Transverse colon (tissue), 3 donors: Measurements from ENCODE around the gene HTR3B.

Experiments used
- EP300 ChIP-seq: sonication (generic); formaldehyde crosslinking; IDR thresholded peaks from one replicate; pipeline ENCODE4 v1.6.1; 2017; ENCODE audit warnings: antibody characterized with exemption, low read depth
- POLR2A ChIP-seq: fragments of 450-650 bp; IDR thresholded peaks from one replicate; pipeline ENCODE4 v1.6.1; 2016; ENCODE audit warnings: antibody characterized with exemption, mild to moderate bottlenecking, moderate library complexity
- TF ChIP-seq, protein P1 (sequence below), 5 experiments: fragments of 200-600 bp in 3 of 5; fragments of 450-650 bp in 2 of 5; sonication (generic) in 3 of 5; IDR thresholded peaks; 1 replicate in 2 of 5; 2 replicates in 3 of 5; pipeline ENCODE4 v1.5.1; 2016 to 2017; ENCODE audit warnings: antibody characterized with exemption in 5 of 5, inconsistent platforms in 3 of 5, mild to moderate bottlenecking in 2 of 5, moderate library complexity in 1 of 5

GRCh38 chr11:113967361-113967760 is 62.8 kb downstream of the HTR3B start:
- TF ChIP-seq, protein P1, sequence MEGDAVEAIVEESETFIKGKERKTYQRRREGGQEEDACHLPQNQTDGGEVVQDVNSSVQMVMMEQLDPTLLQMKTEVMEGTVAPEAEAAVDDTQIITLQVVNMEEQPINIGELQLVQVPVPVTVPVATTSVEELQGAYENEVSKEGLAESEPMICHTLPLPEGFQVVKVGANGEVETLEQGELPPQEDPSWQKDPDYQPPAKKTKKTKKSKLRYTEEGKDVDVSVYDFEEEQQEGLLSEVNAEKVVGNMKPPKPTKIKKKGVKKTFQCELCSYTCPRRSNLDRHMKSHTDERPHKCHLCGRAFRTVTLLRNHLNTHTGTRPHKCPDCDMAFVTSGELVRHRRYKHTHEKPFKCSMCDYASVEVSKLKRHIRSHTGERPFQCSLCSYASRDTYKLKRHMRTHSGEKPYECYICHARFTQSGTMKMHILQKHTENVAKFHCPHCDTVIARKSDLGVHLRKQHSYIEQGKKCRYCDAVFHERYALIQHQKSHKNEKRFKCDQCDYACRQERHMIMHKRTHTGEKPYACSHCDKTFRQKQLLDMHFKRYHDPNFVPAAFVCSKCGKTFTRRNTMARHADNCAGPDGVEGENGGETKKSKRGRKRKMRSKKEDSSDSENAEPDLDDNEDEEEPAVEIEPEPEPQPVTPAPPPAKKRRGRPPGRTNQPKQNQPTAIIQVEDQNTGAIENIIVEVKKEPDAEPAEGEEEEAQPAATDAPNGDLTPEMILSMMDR (IDR thresholded peaks at IDR 0.05): no peak
- no peak for TF ChIP-seq EP300
- no peak for TF ChIP-seq POLR2A
